Natural killer cell (primary cell): ENCODE data around the gene RPSA. TPM values are rescaled to one million over a fixed set of nuclear protein-coding genes. Genes with fewer than 3 reads are reported as not detected.

Experiments used
- ATAC-seq, 3 donors: fragments of 150-1000 bp in 2 of 3; fragments of 200-7000 bp in 1 of 3; cut with Tn5 transposase; 1 replicate in 1 of 3; 2 replicates in 2 of 3; pipeline ENCODE4 v1.10.0; 2021; ENCODE audit warnings: mild to moderate bottlenecking in 2 of 3, moderate library complexity in 2 of 3
- DNase-seq, 2 donors: peaks; one replicate each; pipeline versions ENCODE4 v3.0.0 to v3.0.0-alpha.2; 2013 to 2021; ENCODE audit warnings: mixed read lengths in 1 of 2
- H3K27ac ChIP-seq: one replicate; pipeline ENCODE4 v1.5.1; 2013; ENCODE audit warnings: mild to moderate bottlenecking, low read length
- H3K27me3 ChIP-seq: one replicate; pipeline ENCODE4 v1.6.1; 2013; ENCODE audit warnings: low read length; ENCODE audit not compliant: control insufficient read depth, insufficient read depth
- H3K36me3 ChIP-seq: one replicate; pipeline ENCODE4 v1.6.1; 2013; ENCODE audit warnings: low read length; ENCODE audit not compliant: control insufficient read depth, insufficient read depth
- H3K4me1 ChIP-seq: one replicate; pipeline ENCODE4 v1.6.1; 2013; ENCODE audit warnings: low read length; ENCODE audit not compliant: control insufficient read depth, insufficient read depth
- H3K4me3 ChIP-seq: one replicate; pipeline ENCODE4 v1.5.1; 2013; ENCODE audit warnings: low read length
- H3K9me3 ChIP-seq: one replicate; pipeline ENCODE4 v1.6.1; 2013; ENCODE audit warnings: low read length; ENCODE audit not compliant: control insufficient read depth, insufficient read depth
- H3K27ac Mint-ChIP-seq, 2 donors: one replicate each; pipeline ENCODE4 v1.8.0; 2022; ENCODE audit warnings: mild to moderate bottlenecking in 2 of 2, mixed read lengths in 2 of 2, moderate library complexity in 1 of 2
- H3K27me3 Mint-ChIP-seq, 2 donors: one replicate each; pipeline ENCODE4 v1.8.0; 2022; ENCODE audit warnings: low read depth in 2 of 2, mixed read lengths in 2 of 2
- H3K36me3 Mint-ChIP-seq: one replicate; pipeline ENCODE4 v1.8.0; 2022; ENCODE audit warnings: mixed read lengths
- H3K4me1 Mint-ChIP-seq, 2 donors: one replicate each; pipeline ENCODE4 v1.8.0; 2022; ENCODE audit warnings: mixed read lengths in 2 of 2
- H3K4me3 Mint-ChIP-seq: one replicate; pipeline ENCODE4 v1.8.0; 2022; ENCODE audit warnings: mild to moderate bottlenecking, moderate library complexity, mixed read lengths
- H3K9me3 Mint-ChIP-seq, 2 donors: one replicate each; pipeline ENCODE4 v1.8.0; 2022; ENCODE audit warnings: mixed read lengths in 2 of 2
- WGBS: methylation state at CpG from one replicate; pipeline ENCODE4 v1.1.7; 2013; ENCODE audit warnings: missing lambda C conversion rate; ENCODE audit not compliant: insufficient coverage; 5-methylcytosine and 5-hydroxymethylcytosine counted together
- intact Hi-C: fragments of 100-400 bp; cut with micrococcal nuclease; formaldehyde crosslinking; loops from one replicate; pipeline ENCODE4 v1.14.2; 2022
- total RNA-seq, 4 donors: library from RNA; stranded (reverse); fragments of 120-200 nt in 1 of 4; gene quantifications; one replicate each; pipeline versions ENCODE4 v1.2.3 to v1.2.4, GENCODE V29; 2013 to 2022
- TF ChIP-seq, protein P1 (sequence below): fragments of 200-600 bp; IDR thresholded peaks from one replicate; pipeline ENCODE4 v1.8.0; 2022; ENCODE audit warnings: antibody characterized with exemption

Gene RPSA
- total RNA-seq, 3 donors from 2014 or later (not counting 1 experiment from before 2014, with no cell fraction given) = 737 to 921 (median 821) TPM

DNA sequence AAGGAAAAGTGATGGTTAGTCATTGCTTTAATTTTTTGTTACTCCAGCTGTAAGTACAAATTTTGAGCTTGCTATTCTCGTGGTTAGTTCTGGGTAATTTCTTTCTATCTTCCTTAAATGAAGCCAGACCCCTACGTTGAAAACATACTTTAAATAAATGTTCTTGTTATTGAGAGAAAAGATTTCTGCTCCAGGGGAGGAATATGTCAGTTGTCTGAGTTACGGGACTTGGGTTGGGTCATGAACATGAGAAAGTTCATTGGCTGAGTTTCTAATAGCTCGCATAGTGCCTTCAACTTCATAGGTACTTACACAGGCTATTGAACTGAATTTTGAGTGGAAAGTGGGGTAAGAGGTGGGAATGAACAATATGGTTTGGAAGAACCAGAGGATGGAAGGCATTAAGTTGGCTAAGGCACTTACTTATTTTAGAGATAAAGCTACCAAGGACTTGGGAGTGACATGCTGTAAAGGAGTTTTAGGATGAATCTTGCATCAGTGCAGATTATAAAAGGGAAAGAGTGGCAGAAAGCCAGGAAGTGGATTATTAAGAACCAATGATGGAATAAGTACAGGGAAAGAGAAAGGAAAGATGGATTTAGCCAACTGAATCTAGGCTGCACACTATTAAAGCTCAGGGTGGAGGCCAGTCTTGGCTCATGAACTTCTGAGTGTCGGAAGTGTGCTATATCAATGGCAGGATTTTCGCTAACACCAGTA is 1.4 kb downstream of the RPSA start:
- H3K9me3 ChIP-seq = no peaks in the 10 kb centered on the region
- peaks cover 19% of the 10 kb centered on the region for H3K4me1 ChIP-seq
- Mint-ChIP-seq H3K9me3 (no peaks in the 10 kb centered on the region), H3K36me3 (peaks cover 20% of the 10 kb centered on the region), H3K27me3 (no peaks in the 10 kb centered on the region), H3K4me1 (peaks cover 41 to 43% of the 10 kb centered on the region in 2 donors), H3K27ac (peak overlapping the region; percentile 96 to 98), H3K4me3 (peak overlapping the region; percentile 96)
- H3K27ac ChIP-seq = no peak overlapping the region
- H3K36me3 ChIP-seq = peaks cover 47% of the 10 kb centered on the region
- no peak overlapping the region for H3K4me3 ChIP-seq
- TF ChIP-seq, protein P1, sequence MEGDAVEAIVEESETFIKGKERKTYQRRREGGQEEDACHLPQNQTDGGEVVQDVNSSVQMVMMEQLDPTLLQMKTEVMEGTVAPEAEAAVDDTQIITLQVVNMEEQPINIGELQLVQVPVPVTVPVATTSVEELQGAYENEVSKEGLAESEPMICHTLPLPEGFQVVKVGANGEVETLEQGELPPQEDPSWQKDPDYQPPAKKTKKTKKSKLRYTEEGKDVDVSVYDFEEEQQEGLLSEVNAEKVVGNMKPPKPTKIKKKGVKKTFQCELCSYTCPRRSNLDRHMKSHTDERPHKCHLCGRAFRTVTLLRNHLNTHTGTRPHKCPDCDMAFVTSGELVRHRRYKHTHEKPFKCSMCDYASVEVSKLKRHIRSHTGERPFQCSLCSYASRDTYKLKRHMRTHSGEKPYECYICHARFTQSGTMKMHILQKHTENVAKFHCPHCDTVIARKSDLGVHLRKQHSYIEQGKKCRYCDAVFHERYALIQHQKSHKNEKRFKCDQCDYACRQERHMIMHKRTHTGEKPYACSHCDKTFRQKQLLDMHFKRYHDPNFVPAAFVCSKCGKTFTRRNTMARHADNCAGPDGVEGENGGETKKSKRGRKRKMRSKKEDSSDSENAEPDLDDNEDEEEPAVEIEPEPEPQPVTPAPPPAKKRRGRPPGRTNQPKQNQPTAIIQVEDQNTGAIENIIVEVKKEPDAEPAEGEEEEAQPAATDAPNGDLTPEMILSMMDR = no peak
- no peak for ATAC-seq
- 91% methylated on average over 4 of the region's 6 CpGs for WGBS
- H3K27me3 ChIP-seq = no peaks in the 10 kb centered on the region
- no peak for DNase-seq
- intact Hi-C loops = loop anchor here (5.0 kb wide), 1 partner anchor 356 kb away; the partner anchor contains the start of genes SCN11A and WDR48

DNA sequence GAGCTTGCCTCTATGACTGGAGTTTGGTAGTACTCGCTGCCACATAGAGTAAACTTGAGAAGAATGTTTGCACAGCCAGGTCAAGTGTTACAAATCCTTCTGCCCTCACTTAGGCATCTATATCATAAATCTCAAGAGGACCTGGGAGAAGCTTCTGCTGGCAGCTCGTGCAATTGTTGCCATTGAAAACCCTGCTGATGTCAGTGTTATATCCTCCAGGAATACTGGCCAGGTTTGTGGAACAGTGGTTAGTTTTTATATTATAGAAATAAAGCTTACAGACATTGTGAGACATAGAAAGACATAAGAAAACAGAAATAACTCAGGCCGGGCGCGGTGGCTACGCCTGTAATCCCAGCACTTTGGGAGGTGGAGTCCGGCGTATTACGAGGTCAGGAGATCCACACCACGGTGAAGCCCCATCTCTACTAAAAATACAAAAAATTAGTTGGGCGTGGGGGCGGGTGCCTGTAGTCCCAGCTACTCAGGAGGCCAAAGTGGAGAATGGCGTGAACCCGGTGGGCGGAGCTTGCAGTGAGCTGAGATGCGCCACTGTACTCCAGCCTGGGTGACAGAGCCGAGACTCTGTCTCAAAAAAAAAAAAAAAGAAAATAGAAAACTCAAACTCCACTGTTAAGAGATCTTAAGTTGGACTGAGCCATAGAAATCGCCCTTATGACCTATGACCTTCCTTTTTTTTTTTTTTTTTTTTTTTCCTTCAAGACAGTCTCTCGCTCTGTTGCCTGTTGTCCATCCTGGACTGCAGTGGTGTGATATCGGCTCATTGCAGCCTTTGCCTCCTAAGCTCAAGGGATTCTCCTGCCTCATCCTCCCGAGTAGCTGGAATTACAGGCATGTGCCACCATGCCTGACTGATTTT is 2.2 kb downstream of the RPSA start:
- peaks cover 19% of the 10 kb centered on the region for H3K4me1 ChIP-seq
- H3K27me3 ChIP-seq = no peaks in the 10 kb centered on the region
- 79% methylated on average over 21 of the region's 21 CpGs for WGBS
- peaks cover 55% of the 10 kb centered on the region for H3K36me3 ChIP-seq
- intact Hi-C loops = loop anchor here (5.0 kb wide), 1 partner anchor 356 kb away; the partner anchor contains the start of genes SCN11A and WDR48
- Mint-ChIP-seq H3K9me3 (no peaks in the 10 kb centered on the region), H3K4me1 (peaks cover 41 to 43% of the 10 kb centered on the region in 2 donors), H3K27ac (peak overlapping the region; percentile 96 to 98), H3K4me3 (peak overlapping the region; percentile 6), H3K36me3 (peaks cover 20% of the 10 kb centered on the region), H3K27me3 (no peaks in the 10 kb centered on the region)
- TF ChIP-seq, protein P1 = no peak
- H3K27ac ChIP-seq = no peak overlapping the region
- peak in 1 of 2 donors; percentile 49 for DNase-seq
- no peaks in the 10 kb centered on the region for H3K9me3 ChIP-seq
- no peak overlapping the region for H3K4me3 ChIP-seq
- ATAC-seq = no peak

DNA sequence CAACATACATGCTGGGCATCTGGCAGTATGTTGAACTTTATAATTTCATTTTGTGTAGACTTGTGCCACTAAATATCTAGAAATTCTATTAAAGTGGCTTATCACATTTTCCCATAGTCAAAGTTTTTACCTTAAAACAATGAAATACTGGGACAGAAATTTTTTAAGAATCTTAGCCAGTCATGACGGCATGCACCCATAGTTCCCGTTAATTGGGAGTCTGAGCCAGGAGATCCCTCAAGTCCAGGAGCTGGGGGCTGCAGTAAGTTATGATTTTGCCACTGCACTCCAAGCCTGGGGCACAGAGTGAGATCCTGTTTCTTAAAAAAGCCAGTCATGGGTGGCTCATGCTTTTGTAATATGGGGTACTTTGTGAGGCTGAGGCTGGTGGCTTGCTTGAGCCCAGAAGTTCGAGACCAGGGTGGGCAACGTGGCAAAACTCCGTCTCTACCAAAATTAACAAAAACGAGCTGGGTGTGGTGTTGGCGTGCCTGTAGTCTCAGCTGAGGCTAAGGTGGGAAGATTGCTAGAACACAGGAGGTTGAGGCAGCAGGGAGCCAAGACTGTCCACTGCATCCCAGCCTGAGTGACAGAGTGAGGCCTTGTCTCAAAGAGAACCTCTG is 3.1 kb downstream of the RPSA start:
- H3K4me3 Mint-ChIP-seq = peak overlapping the region; percentile 40
- Histone ChIP-seq H3K4me1 (peaks cover 19% of the 10 kb centered on the region), H3K27me3 (no peaks in the 10 kb centered on the region), H3K36me3 (peaks cover 63% of the 10 kb centered on the region), H3K9me3 (no peaks in the 10 kb centered on the region), H3K27ac (no peak overlapping the region), H3K4me3 (no peak overlapping the region)
- ATAC-seq (no peak), DNase-seq (no peak)
- no peaks in the 10 kb centered on the region for H3K27me3 Mint-ChIP-seq
- H3K27ac Mint-ChIP-seq = peak overlapping the region; percentile 61 to 98
- TF ChIP-seq, protein P1 = no peak
- 75% methylated on average over 7 of the region's 7 CpGs for WGBS
- H3K9me3 Mint-ChIP-seq = no peaks in the 10 kb centered on the region
- peaks cover 41 to 43% of the 10 kb centered on the region in 2 donors for H3K4me1 Mint-ChIP-seq
- H3K36me3 Mint-ChIP-seq = peaks cover 20% of the 10 kb centered on the region
- intact Hi-C loops = loop anchor here (5.0 kb wide), 1 partner anchor 357 kb away; the partner anchor contains the start of genes SCN11A and WDR48
